Ovary (tissue), 9 donors: ENCODE measurements around the gene BCL11B. TPM values are rescaled to one million over a fixed set of nuclear protein-coding genes. Genes with fewer than 3 reads are reported as not detected.

ENCODE experiments used
- DNase-seq, 5 donors: peaks; one replicate each; pipeline ENCODE4 v3.0.0-alpha.2; 2019 to 2020
- H3K27ac ChIP-seq, 2 donors: fragments of 200-600 bp; one replicate each; pipeline versions ENCODE4 v1.5.1 to v1.8.0; 2019 to 2022
- H3K27me3 ChIP-seq: fragments of 200-600 bp; one replicate; pipeline ENCODE4 v1.8.0; 2022
- H3K36me3 ChIP-seq: fragments of 200-600 bp; sonication (generic); one replicate; pipeline ENCODE4 v1.5.1; 2019
- H3K4me1 ChIP-seq: one replicate; pipeline ENCODE4 v1.8.1; 2013; ENCODE audit warnings: mild to moderate bottlenecking, moderate library complexity; ENCODE audit not compliant: insufficient read depth
- H3K4me3 ChIP-seq: fragments of 200-600 bp; sonication (generic); one replicate; pipeline ENCODE4 v1.5.1; 2017
- H3K9me3 ChIP-seq, 2 donors: fragments of 200-600 bp in 1 of 2; sonication (generic) in 1 of 2; one replicate each; pipeline versions ENCODE4 v1.5.1 to v1.8.1; 2013 to 2019; ENCODE audit warnings: mild to moderate bottlenecking in 1 of 2, moderate library complexity in 1 of 2
- CTCF ChIP-seq, 3 donors: fragments of 450-650 bp in 2 of 3; fragments of 200-600 bp in 1 of 3; IDR thresholded peaks; one replicate each; pipeline versions ENCODE4 v1.5.1 to v1.8.0; 2016 to 2022; ENCODE audit warnings: antibody characterized with exemption in 3 of 3, mild to moderate bottlenecking in 1 of 3
- EP300 ChIP-seq: sonication (generic); formaldehyde crosslinking; IDR thresholded peaks from one replicate; pipeline ENCODE4 v1.6.1; 2017; ENCODE audit warnings: antibody characterized with exemption
- POLR2A ChIP-seq: fragments of 450-650 bp; IDR thresholded peaks from one replicate; pipeline ENCODE4 v1.6.1; 2017; ENCODE audit warnings: antibody characterized with exemption, mild to moderate bottlenecking, moderate library complexity
- WGBS, 3 donors: extraction: QIAGEN DNeasy Blood & Tissue Kit in 1 of 3; methylation state at CpG; one replicate each; pipeline versions ENCODE4 v1.1.5 to v1.1.7; 2013 to 2017; 5-methylcytosine and 5-hydroxymethylcytosine counted together
- intact Hi-C, 4 donors: fragments of 100-400 bp; cut with DNase I; formaldehyde crosslinking; loops; one replicate each; pipeline versions ENCODE4 v1.11.0 to v1.15.1; 2022 to 2023
- polyA plus RNA-seq, 2 donors: library from polyadenylated mRNA; stranded (reverse); fragments of 200-250 nt in 1 of 2; fragments of 350-450 nt in 1 of 2; fragmentation: Illumina TruSeq in 1 of 2; extraction: RNeasy Lipid Tissue Mini Kit (QIAGEN cat#74804) in 1 of 2; gene quantifications; one replicate each; pipeline ENCODE4 v1.2.3, GENCODE V29; 2013 to 2014
- total RNA-seq, 7 donors: library from RNA; depleted of rRNA in 2 of 7; stranded (reverse); fragments of >200 nt in 2 of 7; fragmentation: NEBNext Ultra II Directional in 3 of 7; extraction: Animal tissue kit (Norgen Biotek cat#: 25700) in 3 of 7; gene quantifications; one replicate each; pipeline versions ENCODE4 v1.1.0 to v1.2.4, GENCODE V29; 2016 to 2023
- donor health status: DM: no; HTN: no; CAD: no; lungs with moderate emphysema.
- donor health status: DM: no; HTN: no; CAD: no.
- donor health status: Bipolar disorder and iron deficiency.
- donor health status: DM: yes; HTN: yes; CAD: no.
- donor health status: DM: no; HTN: no; CAD: no.
- donor health status: DM: yes; HTN: yes; CAD: no.

Gene BCL11B
- total and polyA plus RNA-seq, 9 donors: 0.08 to 0.84 (median 0.43) TPM

- Histone ChIP-seq H3K27ac (no peak overlapping the region), H3K27me3 (no peaks in the 10 kb centered on the region), H3K4me1 (no peaks in the 10 kb centered on the region), H3K9me3 (no peaks in the 10 kb centered on the region), H3K4me3 (no peak overlapping the region), H3K36me3 (no peaks in the 10 kb centered on the region)
- no peak for DNase-seq
- 84 to 88% (median 87%) methylated on average over 23 of the region's 23 CpGs for WGBS, 3 donors
- intact Hi-C loops: no loop called here
- no peak for TF ChIP-seq EP300
- TF ChIP-seq POLR2A: no peak
- no peak for TF ChIP-seq CTCF (IDR thresholded peaks at IDR 0.05)
Measured at GRCh38 chr14:99240627-99241324, 31.2 kb downstream of the BCL11B start.

DNA sequence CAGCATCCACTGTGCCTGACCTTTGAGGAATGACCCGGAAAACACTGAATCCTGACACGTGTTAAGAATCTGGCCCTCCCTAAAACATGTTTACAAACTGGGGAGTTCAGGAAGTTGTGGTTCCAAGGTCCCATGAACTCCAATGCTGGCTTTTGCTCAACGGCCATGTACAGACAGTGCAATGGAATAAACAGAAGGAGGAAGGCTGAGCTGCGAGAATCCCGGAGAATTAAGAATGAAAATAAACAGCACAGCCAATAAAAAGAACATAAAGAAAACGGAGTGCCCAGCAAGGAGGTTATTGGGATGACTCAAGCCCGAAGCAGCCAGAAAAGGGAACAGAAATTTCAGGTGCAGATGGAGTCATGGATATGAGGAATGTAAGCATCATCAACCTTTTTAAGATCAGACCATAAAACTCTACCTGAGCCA lies 32.3 kb downstream of the BCL11B start:
- H3K27ac ChIP-seq: no peak overlapping the region
- intact Hi-C loops: no loop called here
- H3K9me3 ChIP-seq: no peaks in the 10 kb centered on the region
- H3K4me1 ChIP-seq: no peaks in the 10 kb centered on the region
- H3K4me3 ChIP-seq: no peak overlapping the region
- no peak for DNase-seq
- WGBS, 3 donors: 4 to 18% (median 5%) methylated on average over 7 of the region's 7 CpGs
- H3K36me3 ChIP-seq: no peaks in the 10 kb centered on the region
- H3K27me3 ChIP-seq: no peaks in the 10 kb centered on the region
- no peak for TF ChIP-seq CTCF (IDR thresholded peaks at IDR 0.05)
- TF ChIP-seq EP300: no peak
- no peak for TF ChIP-seq POLR2A

DNA sequence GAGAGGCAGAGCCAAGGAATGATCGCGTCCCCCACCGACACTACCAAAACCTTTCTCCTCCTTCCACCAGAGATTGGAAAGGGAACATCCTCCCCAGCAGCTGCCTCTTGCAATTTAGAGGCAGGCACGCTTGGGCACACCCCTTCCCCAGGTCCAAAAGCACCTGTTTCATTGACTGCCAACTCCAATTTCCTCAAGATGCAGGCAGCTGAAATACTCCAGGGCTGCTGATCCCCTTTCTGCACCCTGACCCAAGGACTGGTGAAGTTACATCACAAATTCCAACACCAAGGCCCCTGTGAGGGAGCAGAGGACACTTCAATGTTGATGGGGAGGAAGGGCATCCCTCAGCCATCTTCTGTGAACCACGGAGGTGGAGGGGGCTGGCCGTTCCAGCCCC lies 33.8 kb downstream of the BCL11B start:
- Histone ChIP-seq H3K4me3 (no peak overlapping the region), H3K4me1 (no peaks in the 10 kb centered on the region), H3K27ac (no peak overlapping the region), H3K9me3 (no peaks in the 10 kb centered on the region), H3K27me3 (no peaks in the 10 kb centered on the region), H3K36me3 (no peaks in the 10 kb centered on the region)
- intact Hi-C loops: no loop called here
- WGBS, 3 donors: 85 to 87% (median 87%) methylated on average over 6 of the region's 6 CpGs
- no peak for DNase-seq
- TF ChIP-seq POLR2A: no peak
- TF ChIP-seq EP300: no peak
- no peak for TF ChIP-seq CTCF (IDR thresholded peaks at IDR 0.05)

DNA sequence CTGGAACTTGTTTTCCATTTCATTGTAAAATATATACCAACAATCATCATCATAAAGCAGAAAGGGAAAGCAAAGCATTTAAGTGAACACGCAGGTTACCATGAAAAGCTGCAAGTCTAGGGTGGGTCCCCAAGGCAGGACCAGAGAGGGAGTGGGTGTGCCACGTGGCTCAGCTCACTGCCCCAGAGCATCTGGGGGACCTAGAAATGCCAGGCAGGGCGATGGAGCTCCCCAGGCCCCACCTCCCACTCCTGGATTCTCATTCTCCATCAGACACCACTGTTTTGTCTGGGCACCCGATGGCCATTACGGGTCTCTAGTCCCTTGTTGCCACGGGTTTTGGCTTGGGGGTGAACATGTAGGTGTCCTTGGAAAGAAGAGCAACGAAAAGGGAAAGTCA lies 34.7 kb downstream of the BCL11B start:
- Histone ChIP-seq H3K36me3 (no peaks in the 10 kb centered on the region), H3K4me3 (no peak overlapping the region), H3K27me3 (no peaks in the 10 kb centered on the region), H3K4me1 (no peaks in the 10 kb centered on the region), H3K9me3 (no peaks in the 10 kb centered on the region), H3K27ac (no peak overlapping the region)
- TF ChIP-seq POLR2A (no peak), EP300 (no peak), CTCF (IDR thresholded peaks at IDR 0.05) (no peak)
- 86 to 89% (median 87%) methylated on average over 7 of the region's 7 CpGs for WGBS, 3 donors
- intact Hi-C loops: no loop called here
- no peak for DNase-seq
